ENCODE measurements around the gene POU5F1.
A peak's percentile ranks its signal among the peaks of the same experiment; 100 is the strongest.
"Not testable (repeated sequence)": the region's sequence is repeated elsewhere in the genome, so short reads cannot be mapped to it uniquely, and the experiment has no call there.

Gene POU5F1

GRCh38 chr6:31170600-31170881 is at the start of gene POU5F1:
POU5F1 (minus strand) TSS chr6:31170682; CDS start chr6:31170620, 62 bp downstream.
- no peak for DNase-seq

- no peak for DNase-seq
Observed at GRCh38 chr6:31216208-31216898, 45.9 kb upstream of the POU5F1 start.

GRCh38 chr6:31215216-31215615 is 44.7 kb upstream of the POU5F1 start:
- not testable (repeated sequence) for DNase-seq

GRCh38 chr6:31214516-31214915 is 44.0 kb upstream of the POU5F1 start:
- no peak for DNase-seq

GRCh38 chr6:31210741-31211532 is 40.5 kb upstream of the POU5F1 start:
- DNase-seq, result no peak

GRCh38 chr6:31210123-31210522 is 39.6 kb upstream of the POU5F1 start:
- DNase-seq, result no peak

GRCh38 chr6:31209137-31209536 is 38.7 kb upstream of the POU5F1 start:
- no peak for DNase-seq

GRCh38 chr6:31208506-31208905 is 38.0 kb upstream of the POU5F1 start:
- DNase-seq, result no peak

- no peak for DNase-seq
Observed at GRCh38 chr6:31205638-31206037, 35.2 kb upstream of the POU5F1 start.

GRCh38 chr6:31204751-31205145 is 34.3 kb upstream of the POU5F1 start:
- DNase-seq, result no peak

GRCh38 chr6:31203345-31203979 is 33.0 kb upstream of the POU5F1 start:
- DNase-seq, result peak; percentile 77

- no peak for DNase-seq
Observed at GRCh38 chr6:31202259-31203166, 32.0 kb upstream of the POU5F1 start.

- DNase-seq, result not testable (repeated sequence)
Observed at GRCh38 chr6:31199105-31199452, 28.6 kb upstream of the POU5F1 start.

GRCh38 chr6:31197559-31198305 is 27.2 kb upstream of the POU5F1 start:
- peak; percentile 67 for DNase-seq

- DNase-seq, result not testable (repeated sequence)
Observed at GRCh38 chr6:31196251-31197022, 26.0 kb upstream of the POU5F1 start.

- not testable (repeated sequence) for DNase-seq
Observed at GRCh38 chr6:31195308-31195979, 25.0 kb upstream of the POU5F1 start.

GRCh38 chr6:31194061-31194834 is 23.8 kb upstream of the POU5F1 start:
- DNase-seq, result no peak

- DNase-seq, result no peak
Observed at GRCh38 chr6:31193206-31193605, 22.7 kb upstream of the POU5F1 start.

- DNase-seq, result not testable (repeated sequence)
Observed at GRCh38 chr6:31192431-31193105, 22.1 kb upstream of the POU5F1 start.
